IMR-90 (cell line): ENCODE results near the gene TUBGCP3.

ENCODE experiments used
- BHLHE40 ChIP-seq: fragments of 150-350 bp; IDR thresholded peaks from 2 replicates; pipeline ENCODE4 v1.6.1; 2016; ENCODE audit warnings: mild to moderate bottlenecking, low read depth, low read length
- CEBPB ChIP-seq: IDR thresholded peaks from 2 replicates; pipeline ENCODE4 v1.6.1; 2012; ENCODE audit warnings: low read depth, low read length, improper control_type of control experiment
- CHD1 ChIP-seq: IDR thresholded peaks from 2 replicates; pipeline ENCODE4 v1.6.1; 2012; ENCODE audit warnings: low read depth, low read length, improper control_type of control experiment
- CTCF ChIP-seq: conservative IDR thresholded peaks from 2 replicates; pipeline ENCODE4 v1.5.1; 2012; ENCODE audit warnings: mild to moderate bottlenecking, low read depth, low read length, improper control_type of control experiment
- MAZ ChIP-seq: IDR thresholded peaks from 2 replicates; pipeline ENCODE4 v1.6.1; 2012; ENCODE audit warnings: low read depth, mild to moderate bottlenecking, low read length, improper control_type of control experiment, moderate library complexity, borderline replicate concordance
- POLR2A ChIP-seq: IDR thresholded peaks from 2 replicates; pipeline ENCODE4 v1.6.1; 2012; ENCODE audit warnings: mild to moderate bottlenecking, low read depth, low read length
- SMC3 ChIP-seq: fragments of 150-350 bp; IDR thresholded peaks from 2 replicates; pipeline ENCODE4 v1.6.1; 2016; ENCODE audit warnings: low read depth, mild to moderate bottlenecking, antibody characterized with exemption, low read length, moderate library complexity

DNA sequence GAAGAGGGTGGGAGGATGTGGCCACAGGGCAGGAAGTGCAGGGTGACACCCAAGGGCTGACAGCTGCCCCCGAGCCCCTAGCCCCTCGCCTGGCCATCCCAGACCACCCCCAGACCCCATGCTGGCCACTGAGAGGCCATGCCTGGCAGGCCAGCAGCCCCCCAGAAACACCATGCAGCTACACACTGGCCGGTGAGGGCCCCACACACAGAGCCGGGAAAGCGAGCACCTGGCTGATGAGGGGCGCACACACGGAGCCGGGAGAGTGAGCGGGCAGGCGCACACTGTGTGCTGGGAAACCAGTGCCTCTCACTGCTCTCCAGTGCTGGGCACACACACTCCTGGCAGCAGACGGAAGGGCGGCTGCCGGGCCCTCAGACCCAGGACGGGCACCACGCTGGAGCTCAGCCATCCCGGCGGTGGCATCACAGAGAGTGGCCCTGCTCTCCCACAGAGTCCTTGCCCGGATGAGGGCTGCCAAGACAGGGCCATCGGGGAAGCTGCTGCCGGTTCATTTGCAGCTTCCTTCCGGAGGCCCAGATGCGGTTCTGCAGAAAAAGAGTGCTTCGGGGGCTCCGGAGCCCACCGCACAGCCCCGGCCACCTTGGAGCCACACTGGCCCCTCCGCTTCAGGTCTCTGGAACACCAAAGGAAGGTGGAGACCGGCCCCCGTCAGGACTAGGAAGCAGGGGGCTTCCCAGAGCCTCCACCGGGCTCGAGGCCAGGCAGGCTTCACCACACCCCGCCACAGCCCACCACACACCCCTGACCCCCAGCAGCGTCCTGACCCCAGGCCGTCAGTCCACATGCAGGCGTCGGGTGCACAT is 135.4 kb downstream of the TUBGCP3 start:
- TF ChIP-seq CHD1: no peak
- TF ChIP-seq POLR2A: no peak
- TF ChIP-seq CTCF: no peak
- no peak for TF ChIP-seq CEBPB
- TF ChIP-seq SMC3: no peak
- TF ChIP-seq MAZ: no peak
- TF ChIP-seq BHLHE40: no peak
